Activated naive CD4-positive, alpha-beta T cell treated with anti-CD3 and anti-CD28 coated beads, Interleukin-2, amount 50 U/mL, for 24 hours (primary cell): Measurements from ENCODE around the gene MRPL3.

ENCODE experiments used
- H3K27ac Mint-ChIP-seq: one replicate; pipeline ENCODE4 v1.8.0; 2021; ENCODE audit warnings: mild to moderate bottlenecking, mixed read lengths
- H3K27me3 Mint-ChIP-seq: one replicate; pipeline ENCODE4 v1.8.0; 2021; ENCODE audit warnings: mixed read lengths
- H3K36me3 Mint-ChIP-seq: one replicate; pipeline ENCODE4 v1.8.0; 2021; ENCODE audit warnings: mixed read lengths
- H3K4me1 Mint-ChIP-seq: one replicate; pipeline ENCODE4 v1.8.0; 2021; ENCODE audit warnings: mixed read lengths
- H3K4me3 Mint-ChIP-seq: one replicate; pipeline ENCODE4 v1.8.0; 2021; ENCODE audit warnings: mild to moderate bottlenecking, mixed read lengths
- H3K9me3 Mint-ChIP-seq: one replicate; pipeline ENCODE4 v1.8.0; 2021; ENCODE audit warnings: mixed read lengths

The MRPL3 gene

GRCh38 chr3:131458653-131459052, 44.1 kb downstream of the MRPL3 start:
- peaks cover 19% of the 10 kb centered on the region for H3K36me3 Mint-ChIP-seq
- no peaks in the 10 kb centered on the region for H3K4me1 Mint-ChIP-seq
- no peak overlapping the region for H3K4me3 Mint-ChIP-seq

GRCh38 chr3:131457220-131457619, 45.6 kb downstream of the MRPL3 start:
- peaks cover 10% of the 10 kb centered on the region for H3K36me3 Mint-ChIP-seq
- no peak overlapping the region for H3K4me3 Mint-ChIP-seq
- no peaks in the 10 kb centered on the region for H3K27me3 Mint-ChIP-seq
- H3K9me3 Mint-ChIP-seq, result no peaks in the 10 kb centered on the region
- no peak overlapping the region for H3K27ac Mint-ChIP-seq
- H3K4me1 Mint-ChIP-seq, result no peaks in the 10 kb centered on the region

More at GRCh38 chr3:131458653-131459052, 44.1 kb downstream of the MRPL3 start:
- no peak overlapping the region for H3K27ac Mint-ChIP-seq
- no peaks in the 10 kb centered on the region for H3K27me3 Mint-ChIP-seq
- no peaks in the 10 kb centered on the region for H3K9me3 Mint-ChIP-seq

DNA sequence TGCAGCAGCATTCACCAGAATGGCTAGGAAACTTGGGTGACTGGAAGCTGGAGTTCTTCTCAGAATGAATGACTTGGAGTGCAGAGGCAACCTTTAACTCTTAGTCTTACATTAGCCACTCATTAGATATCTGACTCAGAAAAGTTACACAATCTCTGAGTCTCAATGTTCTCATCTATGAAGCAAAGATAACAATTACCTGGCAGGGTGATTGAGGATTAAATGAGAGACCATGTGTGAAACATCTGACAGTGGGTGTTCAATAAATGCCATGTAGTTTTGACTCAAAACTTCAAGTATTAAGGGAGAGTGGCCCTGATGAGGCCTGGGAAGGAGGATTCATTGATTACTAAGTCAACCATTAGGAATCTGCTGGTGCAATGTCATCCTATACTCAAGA, 48.3 kb downstream of the MRPL3 start:
- Mint-ChIP-seq H3K36me3 (peaks cover 1% of the 10 kb centered on the region), H3K9me3 (peaks cover 7% of the 10 kb centered on the region), H3K4me3 (no peak overlapping the region), H3K4me1 (no peaks in the 10 kb centered on the region), H3K27ac (no peak overlapping the region), H3K27me3 (no peaks in the 10 kb centered on the region)

DNA sequence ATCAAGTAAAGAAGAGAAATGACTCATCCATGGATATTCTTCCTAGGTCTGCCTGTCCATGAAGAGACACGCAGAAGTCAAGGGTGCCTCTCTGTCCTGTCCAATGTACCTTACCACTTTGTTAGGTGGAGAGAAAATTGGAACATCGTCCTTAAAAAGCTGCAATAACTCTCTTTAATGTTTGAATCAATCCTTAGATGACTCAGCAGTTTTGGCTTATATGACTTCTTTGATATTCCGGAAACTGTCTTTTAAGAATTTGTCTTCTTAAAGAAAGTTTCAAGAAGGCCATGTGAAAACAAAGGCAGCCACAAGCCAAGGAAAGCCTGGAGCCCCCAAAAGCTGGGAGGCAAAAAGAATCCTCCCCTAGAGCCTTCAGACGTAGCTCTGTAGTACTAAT, 49.2 kb downstream of the MRPL3 start:
- Mint-ChIP-seq H3K36me3 (peaks cover 9% of the 10 kb centered on the region), H3K4me1 (no peaks in the 10 kb centered on the region), H3K4me3 (no peak overlapping the region), H3K9me3 (peaks cover 13% of the 10 kb centered on the region), H3K27ac (no peak overlapping the region), H3K27me3 (peaks cover 3% of the 10 kb centered on the region)

GRCh38 chr3:131447349-131447748, 55.4 kb downstream of the MRPL3 start:
- Mint-ChIP-seq H3K36me3 (peaks cover 8% of the 10 kb centered on the region), H3K4me1 (no peaks in the 10 kb centered on the region), H3K4me3 (no peak overlapping the region), H3K9me3 (peaks cover 13% of the 10 kb centered on the region), H3K27ac (no peak overlapping the region), H3K27me3 (peaks cover 3% of the 10 kb centered on the region)

- Mint-ChIP-seq H3K4me3 (no peak overlapping the region), H3K9me3 (peaks cover 3% of the 10 kb centered on the region), H3K27ac (no peak overlapping the region), H3K36me3 (peaks cover 4% of the 10 kb centered on the region), H3K27me3 (peaks cover 2% of the 10 kb centered on the region), H3K4me1 (no peaks in the 10 kb centered on the region)
These were observed 58.6 kb downstream of the MRPL3 start for GRCh38 chr3:131444180-131444579.

GRCh38 chr3:131439084-131439483, 63.7 kb downstream of the MRPL3 start:
- Mint-ChIP-seq H3K4me1 (no peaks in the 10 kb centered on the region), H3K4me3 (no peak overlapping the region), H3K36me3 (peaks cover under 1% of the 10 kb centered on the region), H3K9me3 (no peaks in the 10 kb centered on the region), H3K27me3 (peaks cover under 1% of the 10 kb centered on the region), H3K27ac (no peak overlapping the region)

GRCh38 chr3:131435000-131435399, 67.8 kb downstream of the MRPL3 start:
- no peak overlapping the region for H3K4me3 Mint-ChIP-seq
- H3K27ac Mint-ChIP-seq, result no peak overlapping the region
- H3K36me3 Mint-ChIP-seq, result peaks cover 2% of the 10 kb centered on the region
- H3K4me1 Mint-ChIP-seq, result no peaks in the 10 kb centered on the region
- H3K9me3 Mint-ChIP-seq, result no peaks in the 10 kb centered on the region
- H3K27me3 Mint-ChIP-seq, result peaks cover 2% of the 10 kb centered on the region

DNA sequence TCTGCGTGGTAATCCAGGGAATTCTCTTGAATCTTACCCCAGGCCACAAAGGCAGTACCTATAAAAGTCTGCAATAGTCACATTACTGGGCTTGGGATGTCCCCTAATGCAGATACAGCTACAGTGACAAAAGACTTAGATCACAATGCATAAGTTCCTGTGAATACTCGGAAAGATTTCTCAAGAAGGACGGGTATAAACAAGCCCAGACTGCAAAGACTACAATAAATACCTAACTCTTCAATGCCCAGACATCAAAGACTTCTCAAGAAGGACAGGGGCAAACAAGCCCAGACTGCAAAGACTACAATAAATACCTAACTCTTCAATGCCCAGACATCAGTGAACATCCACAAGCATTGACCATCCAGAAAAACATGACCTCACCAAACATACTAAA, 70.3 kb downstream of the MRPL3 start:
- no peaks in the 10 kb centered on the region for H3K4me1 Mint-ChIP-seq
- H3K36me3 Mint-ChIP-seq, result peaks cover 2% of the 10 kb centered on the region

DNA sequence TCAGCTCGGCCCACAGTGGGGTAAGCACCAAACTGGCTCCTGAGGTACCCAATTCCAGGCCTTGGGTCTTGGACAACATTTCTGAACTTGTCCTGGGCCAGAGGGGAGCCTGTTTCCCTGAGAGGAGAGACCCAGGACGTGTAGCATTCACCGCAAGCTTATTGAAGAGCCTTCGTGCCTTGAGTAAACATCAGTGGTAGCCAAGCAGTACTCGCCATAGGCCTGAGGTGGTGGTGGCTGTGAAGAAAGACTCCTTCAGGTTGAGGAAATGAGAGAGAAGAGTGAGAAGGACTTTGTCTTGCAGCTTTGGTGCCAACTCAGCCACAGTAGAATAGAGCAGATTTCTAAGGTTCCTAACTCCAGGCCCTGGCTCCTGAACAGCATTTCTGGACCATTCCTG, 71.0 kb downstream of the MRPL3 start:
- H3K27me3 Mint-ChIP-seq, result peaks cover 2% of the 10 kb centered on the region
- no peak overlapping the region for H3K27ac Mint-ChIP-seq
- H3K4me3 Mint-ChIP-seq, result no peak overlapping the region
- peaks cover 2% of the 10 kb centered on the region for H3K36me3 Mint-ChIP-seq
- no peaks in the 10 kb centered on the region for H3K4me1 Mint-ChIP-seq
- no peaks in the 10 kb centered on the region for H3K9me3 Mint-ChIP-seq

More for the DNA sequence above, 70.3 kb downstream of the MRPL3 start:
- Mint-ChIP-seq H3K27ac (no peak overlapping the region), H3K4me3 (no peak overlapping the region), H3K9me3 (no peaks in the 10 kb centered on the region), H3K27me3 (peaks cover 2% of the 10 kb centered on the region)

- no peaks in the 10 kb centered on the region for H3K36me3 Mint-ChIP-seq
- H3K9me3 Mint-ChIP-seq, result no peaks in the 10 kb centered on the region
- no peak overlapping the region for H3K4me3 Mint-ChIP-seq
- no peaks in the 10 kb centered on the region for H3K4me1 Mint-ChIP-seq
- no peaks in the 10 kb centered on the region for H3K27me3 Mint-ChIP-seq
- no peak overlapping the region for H3K27ac Mint-ChIP-seq
These were observed 75.5 kb downstream of the MRPL3 start for GRCh38 chr3:131427226-131427625.

DNA sequence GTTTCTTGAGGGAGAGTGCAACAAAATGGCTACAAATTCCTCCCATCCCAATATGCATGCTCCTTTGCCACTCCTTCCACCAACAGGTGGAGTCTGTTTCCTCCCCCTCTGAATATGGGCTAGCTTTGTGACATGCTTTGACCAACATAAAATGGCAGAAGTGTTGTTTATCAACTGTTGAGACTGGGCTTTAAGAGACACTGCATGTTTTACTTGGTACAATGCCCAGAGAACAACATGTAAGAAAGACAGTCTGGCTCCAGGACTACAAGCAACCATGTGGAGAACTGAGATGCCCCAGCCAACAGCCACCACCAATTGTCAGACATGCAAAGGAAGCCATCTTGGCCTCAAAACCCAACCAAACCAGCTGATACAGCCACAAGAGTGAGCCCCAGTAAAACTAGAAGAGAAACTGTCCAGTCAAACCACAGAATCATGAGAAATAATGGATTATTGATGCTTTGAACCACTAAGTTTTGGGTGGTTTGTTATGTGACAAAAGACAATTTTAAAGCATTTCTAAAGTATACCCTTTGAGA, 80.7 kb downstream of the MRPL3 start:
- Mint-ChIP-seq H3K36me3 (peaks cover 3% of the 10 kb centered on the region), H3K27me3 (no peaks in the 10 kb centered on the region), H3K27ac (no peak overlapping the region), H3K9me3 (peaks cover 5% of the 10 kb centered on the region), H3K4me1 (no peaks in the 10 kb centered on the region), H3K4me3 (no peak overlapping the region)

GRCh38 chr3:131421301-131421700, 81.5 kb downstream of the MRPL3 start:
- H3K4me1 Mint-ChIP-seq, result no peaks in the 10 kb centered on the region
- H3K4me3 Mint-ChIP-seq, result no peak overlapping the region
- H3K36me3 Mint-ChIP-seq, result peaks cover 3% of the 10 kb centered on the region
- H3K27ac Mint-ChIP-seq, result no peak overlapping the region
- H3K27me3 Mint-ChIP-seq, result no peaks in the 10 kb centered on the region
- H3K9me3 Mint-ChIP-seq, result peaks cover 5% of the 10 kb centered on the region

GRCh38 chr3:131417751-131418150, 85.0 kb downstream of the MRPL3 start:
- H3K36me3 Mint-ChIP-seq, result peaks cover 3% of the 10 kb centered on the region
- H3K4me3 Mint-ChIP-seq, result no peak overlapping the region
- H3K9me3 Mint-ChIP-seq, result peaks cover 5% of the 10 kb centered on the region

More at GRCh38 chr3:131417751-131418150, 85.0 kb downstream of the MRPL3 start:
- Mint-ChIP-seq H3K27ac (no peak overlapping the region), H3K27me3 (no peaks in the 10 kb centered on the region), H3K4me1 (no peaks in the 10 kb centered on the region)
